GM19455 (cell line): Measurements from ENCODE around the gene AHCYL2.
"Not testable (repeated sequence)": the region's sequence is repeated elsewhere in the genome, so short reads cannot be mapped to it uniquely, and the experiment has no call there.

Source experiments
- ATAC-seq: cut with Tn5 transposase; IDR thresholded peaks from one replicate; pipeline ENCODE4 v1.9.1; 2021; ENCODE audit not compliant: unreplicated experiment

The AHCYL2 gene

GRCh38 chr7:129376778-129377700 lies 152.2 kb downstream of the AHCYL2 start:
- no peak for ATAC-seq

GRCh38 chr7:129381710-129382484 lies 157.1 kb downstream of the AHCYL2 start:
- ATAC-seq = no peak

GRCh38 chr7:129383542-129384132 lies 158.8 kb downstream of the AHCYL2 start:
- no peak for ATAC-seq

GRCh38 chr7:129385116-129385515 lies 160.3 kb downstream of the AHCYL2 start:
- ATAC-seq = no peak

GRCh38 chr7:129385598-129385997 lies 160.8 kb downstream of the AHCYL2 start:
- no peak for ATAC-seq

GRCh38 chr7:129386506-129386905 lies 161.7 kb downstream of the AHCYL2 start:
- no peak for ATAC-seq

GRCh38 chr7:129387537-129387936 lies 162.7 kb downstream of the AHCYL2 start:
- no peak for ATAC-seq

- no peak for ATAC-seq
These were observed 163.7 kb downstream of the AHCYL2 start for GRCh38 chr7:129388333-129389098.

- no peak for ATAC-seq
These were observed 165.0 kb downstream of the AHCYL2 start for GRCh38 chr7:129389829-129390228.

GRCh38 chr7:129390314-129390713 lies 165.5 kb downstream of the AHCYL2 start:
- no peak for ATAC-seq

- no peak for ATAC-seq
These were observed 166.8 kb downstream of the AHCYL2 start for GRCh38 chr7:129391546-129392171.

GRCh38 chr7:129393255-129393654 lies 168.4 kb downstream of the AHCYL2 start:
- ATAC-seq = no peak

- ATAC-seq = no peak
These were observed 169.3 kb downstream of the AHCYL2 start for GRCh38 chr7:129394101-129394500.

GRCh38 chr7:129394982-129395914 lies 170.4 kb downstream of the AHCYL2 start:
- ATAC-seq = no peak

GRCh38 chr7:129401228-129401966 lies 176.6 kb downstream of the AHCYL2 start:
- ATAC-seq = no peak

- ATAC-seq = no peak
These were observed 177.4 kb downstream of the AHCYL2 start for GRCh38 chr7:129401967-129402860.

GRCh38 chr7:129405527-129405926 lies 180.7 kb downstream of the AHCYL2 start:
- ATAC-seq = no peak

GRCh38 chr7:129410238-129410637 lies 185.4 kb downstream of the AHCYL2 start:
- not testable (repeated sequence) for ATAC-seq
